ENCODE measurements around the gene DNAI1. TPM values are rescaled to one million over a fixed set of nuclear protein-coding genes. Genes with fewer than 3 reads are reported as not detected.

Gene DNAI1
- total RNA-seq, 4 donors from 2014 or later, result not detected

DNA sequence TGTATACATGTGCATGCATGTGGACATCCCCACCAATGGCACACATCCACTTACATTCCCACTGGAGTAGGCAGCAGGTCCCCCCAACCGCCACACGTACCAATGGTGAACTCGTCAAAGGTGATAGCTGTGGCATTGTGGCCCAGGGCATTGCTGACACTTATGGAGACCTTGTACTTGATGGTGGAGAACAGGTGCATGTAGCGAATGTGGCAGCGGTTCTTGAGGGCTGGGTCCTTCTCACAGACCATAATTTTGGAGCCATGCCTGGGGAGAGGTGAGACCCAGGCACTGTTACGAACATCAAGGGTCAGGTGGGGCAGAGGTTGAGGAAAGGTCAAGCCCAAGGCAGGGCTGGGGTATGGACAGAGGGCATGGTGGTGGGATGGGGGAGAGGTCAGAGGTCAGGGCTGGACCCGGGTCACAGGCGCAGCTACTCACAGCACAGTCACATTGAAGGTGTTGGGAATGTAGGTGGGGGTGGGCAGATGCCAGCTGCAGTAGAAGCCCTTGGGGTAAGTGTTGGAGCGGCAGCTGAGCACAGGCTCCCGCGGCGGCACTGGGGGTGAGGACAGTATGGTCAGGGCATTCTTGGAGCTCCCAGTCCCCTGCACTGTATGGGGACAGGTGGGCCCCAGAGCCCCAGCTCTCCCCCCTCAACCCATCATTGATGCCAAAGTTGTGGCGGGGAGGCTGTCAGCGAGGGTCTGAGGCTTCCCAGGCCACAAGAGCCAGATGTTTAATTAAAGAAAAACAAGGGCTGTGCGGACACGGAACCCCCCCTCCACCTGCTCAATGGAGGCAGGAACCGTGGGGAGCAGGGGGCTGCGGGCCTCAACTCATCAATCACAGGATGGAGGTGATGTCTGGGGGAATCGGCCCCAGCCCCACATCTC lies 99.1 kb downstream of the DNAI1 start:
- no peak for DNase-seq (ENCODE audit: low spot score)
- TF ChIP-seq, protein P1, sequence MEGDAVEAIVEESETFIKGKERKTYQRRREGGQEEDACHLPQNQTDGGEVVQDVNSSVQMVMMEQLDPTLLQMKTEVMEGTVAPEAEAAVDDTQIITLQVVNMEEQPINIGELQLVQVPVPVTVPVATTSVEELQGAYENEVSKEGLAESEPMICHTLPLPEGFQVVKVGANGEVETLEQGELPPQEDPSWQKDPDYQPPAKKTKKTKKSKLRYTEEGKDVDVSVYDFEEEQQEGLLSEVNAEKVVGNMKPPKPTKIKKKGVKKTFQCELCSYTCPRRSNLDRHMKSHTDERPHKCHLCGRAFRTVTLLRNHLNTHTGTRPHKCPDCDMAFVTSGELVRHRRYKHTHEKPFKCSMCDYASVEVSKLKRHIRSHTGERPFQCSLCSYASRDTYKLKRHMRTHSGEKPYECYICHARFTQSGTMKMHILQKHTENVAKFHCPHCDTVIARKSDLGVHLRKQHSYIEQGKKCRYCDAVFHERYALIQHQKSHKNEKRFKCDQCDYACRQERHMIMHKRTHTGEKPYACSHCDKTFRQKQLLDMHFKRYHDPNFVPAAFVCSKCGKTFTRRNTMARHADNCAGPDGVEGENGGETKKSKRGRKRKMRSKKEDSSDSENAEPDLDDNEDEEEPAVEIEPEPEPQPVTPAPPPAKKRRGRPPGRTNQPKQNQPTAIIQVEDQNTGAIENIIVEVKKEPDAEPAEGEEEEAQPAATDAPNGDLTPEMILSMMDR (IDR thresholded peaks at IDR 0.05), result no peak
- ATAC-seq (ENCODE audit: low FRiP score), result no peak

- no peak for ATAC-seq (ENCODE audit: low FRiP score)
- no peak for DNase-seq (ENCODE audit: low spot score)
- TF ChIP-seq, protein P1 (IDR thresholded peaks at IDR 0.05), result no peak
Observed at GRCh38 chr9:34558364-34558763, 99.8 kb downstream of the DNAI1 start.

DNA sequence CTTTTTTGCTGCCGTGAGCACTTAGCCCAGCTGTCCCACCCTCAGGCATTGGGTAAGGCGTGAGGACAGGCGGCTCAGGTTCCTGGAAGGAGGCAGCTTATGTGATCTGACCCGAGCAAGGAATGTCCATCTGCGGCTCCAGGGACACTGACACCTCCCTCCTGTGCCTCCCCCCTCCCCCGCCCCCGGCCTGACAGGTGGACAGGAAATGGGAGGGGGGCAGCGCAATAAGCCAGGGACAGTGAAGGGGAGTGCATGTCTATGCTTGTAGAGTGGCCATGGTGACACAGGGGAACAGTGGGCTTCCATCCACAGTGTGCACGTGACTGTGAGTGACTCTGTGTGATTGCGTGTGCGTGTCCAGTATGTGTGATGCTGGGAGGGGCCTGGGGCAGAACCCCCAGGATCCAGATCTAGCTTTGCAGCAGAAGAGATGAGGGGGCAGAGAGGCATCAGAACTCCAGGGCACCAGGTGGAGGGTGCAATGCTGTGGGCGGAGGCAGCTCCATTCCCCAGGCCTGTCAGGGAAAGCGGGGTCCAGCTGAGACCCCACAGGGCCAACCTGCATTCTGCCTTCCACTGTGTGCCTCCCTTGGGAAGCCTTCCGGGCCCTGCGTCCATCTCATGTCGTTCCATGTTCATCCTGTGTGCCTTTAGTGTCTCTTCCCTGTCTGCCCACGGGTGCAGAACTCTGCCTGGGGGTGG lies 100.5 kb downstream of the DNAI1 start:
- TF ChIP-seq, protein P1 (IDR thresholded peaks at IDR 0.05), result no peak
- ATAC-seq (ENCODE audit: low FRiP score) (no peak), DNase-seq (ENCODE audit: low spot score) (no peak)

GRCh38 chr9:34559624-34560455 lies 101.2 kb downstream of the DNAI1 start:
- DNase-seq (ENCODE audit: low spot score), result peak; percentile 47
- TF ChIP-seq, protein P1 (IDR thresholded peaks at IDR 0.05), result no peak
- ATAC-seq (ENCODE audit: low FRiP score), result peak; percentile 87

GRCh38 chr9:34560599-34561214 lies 102.1 kb downstream of the DNAI1 start:
- DNase-seq (ENCODE audit: low spot score), result no peak
- TF ChIP-seq, protein P1 (IDR thresholded peaks at IDR 0.05), result no peak
- ATAC-seq (ENCODE audit: low FRiP score), result peak; percentile 30

- TF ChIP-seq, protein P1 (IDR thresholded peaks at IDR 0.05), result no peak
- no peak for ATAC-seq (ENCODE audit: low FRiP score)
- DNase-seq (ENCODE audit: low spot score), result no peak
Observed at GRCh38 chr9:34562135-34562745, 103.6 kb downstream of the DNAI1 start.
